CD4-positive, alpha-beta T cell treated with Interleukin-2 at 100 ng/mL for 4 hours (primary cell): ENCODE results near the gene TFAP2A.

Experiments used
- DNase-seq: peaks from one replicate; pipeline ENCODE4 v3.0.0-alpha.2; 2020; ENCODE audit warnings: low spot score

TFAP2A gene

DNA sequence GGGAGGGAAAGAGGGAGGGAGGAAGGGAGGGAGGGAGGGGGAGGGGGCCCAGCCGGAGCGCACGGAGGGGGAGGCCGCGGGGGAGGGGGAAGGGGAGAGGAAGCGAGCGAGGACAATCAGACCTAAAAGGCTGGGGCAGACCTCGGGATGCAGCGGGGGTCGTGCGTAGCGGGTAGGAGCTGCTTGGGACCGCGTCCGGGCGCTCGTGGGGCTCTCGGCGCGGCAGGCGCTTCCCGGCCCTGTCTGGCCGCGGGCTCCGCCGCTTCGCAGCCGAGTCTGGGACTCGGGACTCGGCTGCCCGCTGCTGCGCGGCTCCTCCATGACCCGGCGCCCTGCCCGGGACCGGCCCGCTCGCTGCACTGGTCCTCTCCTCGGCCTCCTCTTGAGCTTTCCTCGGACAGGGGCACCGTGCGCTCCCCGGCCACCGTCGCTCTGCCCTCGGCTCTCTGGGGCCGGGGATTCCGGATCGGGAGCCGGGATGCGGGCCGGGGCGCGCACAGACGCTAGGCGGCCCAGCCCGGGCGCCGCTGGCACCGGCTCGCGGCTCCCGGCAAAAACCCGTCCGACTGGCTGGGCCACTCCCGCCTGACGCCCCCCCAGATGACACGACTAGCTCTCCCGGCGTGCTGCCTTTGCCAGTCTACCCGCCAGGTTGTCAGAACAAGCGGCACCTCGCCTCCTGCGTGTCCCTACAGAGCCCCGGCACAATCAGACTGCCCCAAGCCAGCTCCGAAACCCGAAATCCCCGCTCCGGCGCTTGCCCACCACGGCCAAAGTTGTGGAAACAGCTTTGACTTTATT, 2.2 kb downstream of the TFAP2A start:
- DNase-seq: no peak

DNA sequence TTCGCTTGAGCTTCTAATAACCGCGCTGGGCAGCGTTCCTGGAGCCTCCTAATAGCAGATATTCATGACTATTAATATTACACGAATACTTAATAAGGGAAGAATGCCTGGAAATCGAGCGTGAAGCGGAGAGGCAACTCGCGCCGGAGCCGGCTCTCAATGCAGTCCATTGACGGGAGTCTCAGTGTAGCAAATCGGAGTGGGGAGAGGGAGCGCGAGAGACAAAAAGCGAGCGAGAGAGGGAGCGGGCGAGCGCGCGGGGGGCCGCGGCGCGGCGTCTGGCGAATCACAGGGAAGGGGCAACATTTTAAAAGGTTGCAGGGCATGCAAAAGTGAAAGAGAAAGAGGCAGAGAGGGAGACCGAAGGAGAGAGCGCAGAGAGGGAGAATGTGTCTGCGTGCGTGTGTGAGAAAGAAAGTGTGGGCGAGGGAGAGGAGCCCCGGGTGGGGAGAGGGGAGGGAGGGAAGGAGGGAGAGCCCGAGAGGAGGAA, 2.9 kb downstream of the TFAP2A start:
- DNase-seq: peak; percentile 33

DNA sequence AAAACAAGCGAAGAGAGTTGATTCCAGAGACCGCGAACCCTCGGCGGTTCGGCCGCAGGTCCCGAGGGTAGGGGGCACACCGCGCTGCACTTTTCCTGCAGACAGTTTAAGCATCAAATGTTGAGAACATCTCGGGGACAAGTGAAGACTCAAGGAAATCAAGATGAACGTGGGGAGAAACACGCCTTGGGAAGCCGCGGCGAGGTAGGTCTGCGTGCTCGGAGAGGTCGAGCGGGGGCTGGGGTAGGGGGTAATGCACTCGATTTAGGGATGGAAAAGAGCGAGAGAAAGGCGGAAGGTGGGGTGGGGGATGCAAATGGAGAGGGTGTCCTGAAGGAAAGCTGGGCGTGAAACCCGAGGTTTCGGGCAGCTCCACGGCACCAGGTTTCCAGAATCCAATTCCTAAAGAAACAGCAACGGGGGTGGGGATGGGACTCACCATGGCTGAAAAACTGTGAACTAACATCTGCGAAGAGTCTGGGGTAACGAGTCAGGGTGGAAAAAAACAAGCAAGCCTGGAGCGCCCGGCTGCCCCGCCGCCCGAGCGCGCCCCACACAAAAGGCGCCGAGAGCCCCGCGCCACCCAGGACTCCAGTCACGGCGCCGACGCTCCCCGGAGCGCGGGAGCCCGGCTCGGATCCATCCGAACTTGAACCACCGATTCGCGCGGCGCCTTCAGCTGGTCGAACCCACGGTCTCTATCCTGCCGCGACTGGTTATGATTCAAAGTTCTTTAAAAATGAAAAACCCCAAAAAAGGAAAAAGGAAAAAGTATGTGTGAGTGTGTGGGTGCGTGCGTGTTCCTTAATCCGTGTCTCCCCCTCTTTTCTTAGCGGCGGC, 3.5 kb downstream of the TFAP2A start:
- DNase-seq: no peak

DNA sequence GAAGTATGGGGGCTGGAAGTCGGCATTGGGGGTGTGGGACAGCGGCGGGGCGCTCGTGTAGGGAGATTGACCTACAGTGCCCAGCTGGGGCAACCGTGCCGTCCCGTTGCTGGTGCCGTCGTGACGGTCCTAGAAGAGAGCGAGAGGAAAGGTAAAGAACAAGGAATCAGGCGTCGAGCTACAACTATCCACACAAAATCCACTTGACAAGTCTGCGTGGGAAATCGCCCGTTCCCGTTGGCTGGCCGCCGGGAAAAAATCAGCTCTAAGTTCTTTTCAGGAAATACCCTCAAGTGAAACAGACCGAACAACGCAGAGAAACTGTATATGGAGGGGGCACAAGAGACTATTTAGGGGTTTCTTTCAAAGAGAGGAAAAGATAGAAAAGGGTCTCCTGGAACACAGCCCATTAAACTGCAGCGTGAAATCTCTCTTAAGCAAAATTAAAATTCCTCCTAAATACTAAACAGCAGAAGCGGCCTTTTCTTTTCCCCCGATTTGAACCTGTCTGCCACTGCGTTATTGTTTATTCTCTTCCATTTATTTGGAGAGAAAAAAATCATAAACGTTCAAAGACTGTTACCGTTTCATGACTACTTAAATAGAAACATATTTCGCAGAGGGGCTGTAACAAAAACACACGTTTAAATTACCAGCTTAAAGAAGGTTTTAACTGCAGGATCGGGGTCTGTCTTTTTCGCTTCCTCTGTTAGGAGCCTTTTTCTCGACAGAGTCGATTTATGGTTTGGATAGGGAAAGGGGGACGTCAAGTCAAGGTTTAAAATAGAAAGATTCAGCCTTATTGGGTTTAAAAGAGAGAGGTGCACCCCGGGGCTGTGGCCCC, 4.4 kb downstream of the TFAP2A start:
- DNase-seq: no peak

DNA sequence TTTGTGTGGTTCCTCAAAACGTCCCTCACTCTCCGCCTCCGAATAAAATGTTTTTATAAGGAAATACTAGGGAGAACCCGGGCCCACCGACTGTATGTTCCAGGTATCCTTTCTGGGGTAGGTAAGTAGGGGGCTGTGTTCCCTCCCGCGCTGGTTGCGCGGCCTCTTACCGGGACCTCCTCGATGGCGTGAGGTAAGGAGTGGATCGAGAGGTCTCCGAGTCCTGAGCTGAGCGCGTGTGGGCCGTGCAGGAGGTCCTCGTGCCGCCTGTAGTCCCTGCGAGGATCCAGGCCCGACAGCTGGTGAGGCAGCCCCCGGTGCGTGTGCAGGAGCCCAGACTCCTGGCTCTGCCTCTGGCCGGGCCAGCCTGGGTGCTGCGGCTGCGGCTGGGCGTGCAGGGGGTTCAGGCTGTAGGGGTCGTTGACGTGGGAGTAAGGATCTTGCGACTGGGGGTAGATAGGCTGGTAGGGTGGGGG, 5.1 kb downstream of the TFAP2A start:
- no peak for DNase-seq

DNA sequence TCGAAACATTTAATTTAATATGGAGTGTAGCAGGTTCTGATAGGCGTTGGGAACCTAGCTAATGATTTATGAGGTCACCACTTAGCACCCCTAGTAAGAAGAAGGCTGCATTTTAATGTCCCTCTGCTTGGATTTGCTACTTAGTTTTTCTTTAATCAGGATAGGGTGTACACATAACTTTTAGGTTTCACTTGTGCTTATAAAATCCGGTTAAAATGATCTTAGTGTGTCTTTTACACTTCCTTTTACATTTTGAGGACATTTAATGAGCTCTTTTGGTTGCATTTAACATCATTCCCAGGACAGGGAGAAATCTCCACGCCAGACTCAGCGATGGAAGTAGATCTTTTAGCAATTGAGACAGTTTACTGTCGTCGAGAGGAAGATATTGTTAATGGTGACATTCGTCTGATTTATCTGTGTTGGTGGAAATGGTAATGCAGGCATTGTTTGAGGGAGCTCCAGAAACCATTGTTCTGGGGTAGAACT, 5.6 kb downstream of the TFAP2A start:
- DNase-seq: no peak

DNA sequence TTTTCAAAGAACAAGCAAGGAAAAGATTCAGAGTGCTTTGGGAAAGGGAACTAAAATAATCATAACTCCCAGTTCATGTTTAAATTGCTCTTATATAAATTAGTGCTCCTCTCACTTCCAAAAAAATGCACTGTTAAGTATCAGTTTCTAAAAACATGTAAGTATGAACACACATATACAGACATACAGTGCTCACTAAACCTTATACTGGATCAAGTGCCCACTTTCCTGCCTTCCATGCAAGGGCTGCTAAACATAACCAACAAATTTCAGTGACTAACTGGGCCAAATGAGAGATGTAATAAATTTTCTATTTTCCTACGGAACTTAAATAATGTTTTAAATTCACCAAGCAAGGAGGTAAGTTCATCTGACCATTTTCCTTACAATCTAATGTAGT, 6.4 kb downstream of the TFAP2A start:
- no peak for DNase-seq

DNA sequence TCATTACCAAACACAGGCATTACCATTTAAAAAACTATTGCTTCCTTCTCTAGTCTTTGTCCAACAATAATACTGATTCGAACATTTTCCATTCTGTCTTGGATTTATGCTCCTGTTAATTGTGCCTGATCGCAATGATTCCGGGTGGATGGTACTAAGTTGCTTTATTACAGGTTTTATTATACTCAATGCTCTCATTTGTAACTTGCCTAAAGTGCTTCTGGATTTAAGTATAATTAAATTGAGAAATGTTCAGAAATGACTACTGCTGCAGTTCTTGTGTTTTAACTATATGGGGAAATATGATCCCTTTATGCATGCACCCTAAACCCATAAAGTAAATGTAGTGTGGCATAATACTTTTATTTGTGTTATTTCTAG, 7.2 kb downstream of the TFAP2A start:
- DNase-seq: no peak

DNA sequence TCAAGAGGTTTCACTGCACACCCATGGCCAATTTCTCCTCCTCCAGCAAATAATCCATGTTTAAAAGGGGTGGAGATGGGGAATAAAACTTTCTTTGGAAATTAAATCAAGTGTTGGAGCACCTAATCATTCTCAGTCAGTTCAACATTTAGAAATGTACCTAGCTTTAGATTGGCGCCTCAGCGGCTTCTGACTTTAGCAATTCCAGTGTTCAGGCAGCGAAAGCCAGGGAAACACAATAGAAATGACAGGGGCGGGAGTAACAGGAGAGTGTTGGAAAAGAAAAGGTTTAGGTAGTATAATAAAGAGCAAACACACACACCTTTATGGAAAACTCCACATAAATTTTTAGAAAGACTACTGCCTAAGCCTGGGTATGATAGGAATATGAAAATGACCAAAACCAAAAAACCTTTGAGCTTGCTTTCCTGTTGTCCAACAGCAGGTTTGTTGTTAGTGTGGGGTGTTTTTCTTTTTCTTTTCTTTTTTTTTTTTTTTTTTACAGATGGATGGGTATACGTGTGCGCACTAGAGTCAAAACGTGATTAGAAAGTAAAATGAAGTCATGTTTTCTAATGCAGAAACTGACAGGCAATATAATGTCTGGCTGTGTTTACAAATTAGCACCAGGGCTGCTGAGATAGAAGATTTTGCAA, 7.7 kb downstream of the TFAP2A start:
- no peak for DNase-seq

DNA sequence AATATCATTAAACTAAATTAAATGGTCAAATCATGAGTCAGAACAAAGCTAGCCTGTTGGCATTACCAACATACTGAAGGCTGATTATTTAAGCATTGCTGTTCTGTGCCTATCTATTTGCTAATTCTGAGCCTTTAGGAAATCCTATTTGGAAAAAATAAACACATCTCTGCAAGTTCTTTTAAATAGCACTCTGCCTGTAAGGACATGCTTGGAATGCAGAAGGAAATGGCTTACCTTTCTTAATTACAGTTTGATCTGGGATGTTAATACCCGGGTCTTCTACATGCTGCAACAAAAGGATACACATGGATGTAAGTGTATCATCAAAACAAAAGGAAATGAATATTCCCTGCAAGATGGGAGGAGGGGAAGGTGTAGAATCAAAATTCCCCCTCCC, 8.3 kb downstream of the TFAP2A start:
- no peak for DNase-seq

DNA sequence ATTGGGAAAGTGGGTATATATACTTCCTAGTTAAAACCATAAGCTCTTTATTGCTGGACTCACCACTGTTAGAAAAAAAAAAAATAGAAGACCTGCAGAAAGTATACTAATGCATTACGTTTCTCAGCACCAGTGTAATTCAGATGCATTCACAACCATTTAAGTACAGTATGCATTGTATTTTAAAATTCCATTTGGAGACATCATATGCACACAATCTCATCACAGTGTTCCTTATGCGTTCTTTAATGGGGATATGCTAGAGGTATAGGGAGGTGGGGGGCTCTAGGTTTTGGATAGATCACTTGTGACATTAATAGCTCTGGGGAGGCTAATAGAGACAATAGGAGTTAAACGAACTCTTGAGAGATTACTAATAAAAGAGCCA, 9.4 kb downstream of the TFAP2A start:
- DNase-seq: no peak

DNA sequence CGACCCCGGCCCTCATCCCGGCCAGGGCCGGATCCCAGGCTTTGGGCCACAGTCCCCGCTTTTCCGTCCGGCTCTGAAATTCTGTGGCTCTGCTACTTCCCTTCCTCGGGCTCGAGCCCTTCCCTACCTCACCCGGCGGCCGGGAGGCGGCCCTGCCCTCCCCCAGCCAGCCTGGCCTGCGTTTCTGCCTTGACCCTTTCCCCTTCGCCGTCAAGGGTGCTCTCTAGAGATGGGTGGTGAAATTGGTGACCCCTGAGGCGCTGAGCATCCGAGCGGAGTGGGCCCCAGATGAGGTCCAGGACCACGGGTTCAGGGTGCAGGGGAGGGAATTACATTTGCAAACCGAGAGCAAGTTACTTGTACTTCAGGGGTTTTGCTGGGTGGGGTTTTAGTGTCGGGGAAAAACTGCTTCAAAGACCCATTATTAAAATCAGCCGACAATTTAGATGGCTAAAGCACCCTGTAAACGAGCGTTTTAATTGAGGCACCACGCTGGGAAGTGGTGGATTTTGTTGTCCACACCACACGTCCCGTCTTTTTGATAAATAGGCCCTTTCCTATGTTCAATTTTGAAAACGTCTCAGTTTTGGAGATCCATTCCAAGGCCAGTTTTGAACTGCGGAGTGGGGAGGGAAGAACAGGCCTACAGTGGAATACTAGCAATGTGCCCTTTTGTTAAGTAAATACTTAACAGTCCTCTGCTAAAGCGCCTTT, 9.9 kb downstream of the TFAP2A start:
- DNase-seq: no peak

DNA sequence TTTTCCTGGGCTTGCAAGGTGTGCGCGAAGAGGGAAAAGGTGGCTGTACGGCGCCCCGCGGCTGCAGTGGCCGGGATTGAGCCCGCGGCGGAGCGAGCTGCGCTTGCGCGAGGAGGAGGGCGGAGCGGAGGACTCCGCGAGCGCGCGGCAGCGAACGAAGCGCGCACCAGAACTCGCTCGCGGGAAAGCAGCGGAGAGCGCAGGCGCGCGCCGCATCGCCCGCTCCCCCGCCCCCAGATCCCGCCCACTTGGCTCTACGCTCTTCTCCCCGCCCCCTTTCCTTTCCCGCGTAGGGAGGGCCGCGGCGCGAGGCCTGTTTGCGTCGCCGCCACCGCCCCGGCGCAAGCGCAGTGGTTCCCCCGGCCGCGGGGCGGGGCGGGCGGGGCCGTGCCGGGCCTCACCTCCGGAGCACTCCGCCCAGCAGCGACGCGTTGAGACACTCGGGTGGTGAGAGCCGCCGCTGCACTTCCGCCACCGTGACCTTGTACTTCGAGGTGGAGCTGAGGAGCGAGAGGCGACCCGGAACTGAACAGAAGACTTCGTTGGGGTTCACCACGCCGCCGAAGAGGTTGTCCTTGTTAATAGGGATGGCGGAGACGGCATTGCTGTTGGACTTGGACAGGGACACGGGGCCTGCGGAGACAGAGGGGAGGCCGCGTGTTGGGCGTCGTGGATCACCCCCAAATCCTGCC, 10.6 kb downstream of the TFAP2A start:
- DNase-seq: peak; percentile 73

DNA sequence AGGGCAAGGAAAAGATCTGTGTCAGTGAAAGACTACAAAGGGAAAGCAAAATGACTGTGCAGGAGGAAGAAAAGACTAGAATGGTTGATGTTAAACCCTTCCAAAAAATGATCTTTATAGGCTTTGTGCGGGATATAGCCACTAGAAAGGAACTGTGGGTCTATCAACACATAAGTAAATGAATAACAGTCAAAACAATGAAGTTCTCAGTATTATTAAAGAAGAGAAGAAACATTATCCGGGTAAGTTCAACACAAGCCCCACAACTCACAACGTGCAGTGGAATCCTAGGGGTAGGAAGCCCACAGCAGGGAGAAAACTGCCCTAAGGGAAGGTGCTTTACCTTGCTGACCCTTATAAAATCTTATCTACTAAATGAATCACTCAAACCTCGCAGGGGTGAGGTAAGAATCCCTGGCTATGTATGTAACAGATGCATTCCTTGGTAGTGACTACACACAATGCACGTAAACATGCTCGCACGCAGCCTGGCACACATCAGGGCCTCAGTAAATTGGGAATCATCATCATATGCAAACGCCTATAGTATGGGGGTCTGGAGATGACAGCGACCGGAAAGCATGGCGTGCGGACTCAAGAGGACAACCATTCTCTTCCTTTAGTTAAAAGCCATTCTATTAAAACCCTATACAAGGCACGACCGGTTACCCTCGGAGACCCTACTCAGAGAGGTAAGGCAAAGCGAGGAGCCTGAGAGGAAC, 11.3 kb downstream of the TFAP2A start:
- no peak for DNase-seq

DNA sequence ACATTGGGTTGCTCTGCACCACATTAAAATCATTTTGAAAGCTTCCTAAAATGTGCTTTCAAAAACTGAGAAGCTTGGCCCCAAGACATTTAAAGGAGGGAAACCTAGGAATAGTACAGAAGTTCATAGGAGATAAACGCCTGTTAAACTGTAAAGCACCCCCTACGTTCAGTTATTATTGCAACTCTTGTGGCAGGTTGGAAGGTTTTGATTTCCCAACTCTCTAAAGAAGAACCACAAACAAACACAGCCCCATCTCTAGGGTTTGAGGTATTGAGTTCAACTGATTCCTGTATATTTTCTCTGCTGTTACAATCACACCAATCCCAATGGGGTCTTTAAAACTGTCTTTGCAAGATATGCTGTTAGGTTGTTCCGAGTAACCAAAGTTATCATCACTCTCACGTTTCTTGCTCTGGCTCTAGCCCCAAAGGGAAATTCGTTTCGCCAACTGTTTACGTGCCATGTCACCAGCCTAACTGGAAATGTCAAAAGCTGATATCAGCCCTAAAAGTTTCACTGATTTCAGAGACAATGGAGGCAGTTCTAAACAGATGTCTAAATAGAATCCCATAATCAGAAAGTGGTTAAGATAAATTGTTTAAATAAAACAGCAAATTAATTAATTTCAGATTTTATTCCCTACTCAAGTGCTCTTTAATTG, 12.1 kb downstream of the TFAP2A start:
- DNase-seq: no peak

DNA sequence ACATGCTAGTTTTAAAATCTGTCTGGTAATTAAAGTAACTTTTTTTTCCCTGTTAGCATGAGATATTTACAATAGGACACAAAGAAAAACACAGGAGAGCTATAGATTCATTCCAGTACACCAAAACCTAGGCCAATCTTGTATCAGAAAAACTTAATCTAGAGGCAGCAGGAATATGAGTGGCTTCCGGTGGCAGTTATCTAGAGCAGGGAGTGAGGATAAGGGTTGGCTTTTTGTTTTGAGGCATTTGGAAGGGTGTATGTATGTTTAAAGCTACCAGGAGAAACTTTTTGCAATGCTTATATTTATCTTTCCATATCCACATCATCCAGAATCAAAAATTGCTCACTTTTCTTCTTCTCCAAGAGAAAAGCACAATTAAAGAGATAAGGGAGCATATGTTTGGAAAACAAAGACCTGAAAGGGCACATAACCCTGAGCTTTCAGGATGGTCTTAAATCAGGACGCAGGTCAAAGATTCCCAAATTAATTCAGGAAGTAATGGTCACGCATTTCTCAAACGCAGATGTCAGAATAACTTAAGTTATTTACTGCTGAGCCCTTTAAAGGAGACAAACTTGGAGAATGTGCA, 13.1 kb downstream of the TFAP2A start:
- no peak for DNase-seq

DNA sequence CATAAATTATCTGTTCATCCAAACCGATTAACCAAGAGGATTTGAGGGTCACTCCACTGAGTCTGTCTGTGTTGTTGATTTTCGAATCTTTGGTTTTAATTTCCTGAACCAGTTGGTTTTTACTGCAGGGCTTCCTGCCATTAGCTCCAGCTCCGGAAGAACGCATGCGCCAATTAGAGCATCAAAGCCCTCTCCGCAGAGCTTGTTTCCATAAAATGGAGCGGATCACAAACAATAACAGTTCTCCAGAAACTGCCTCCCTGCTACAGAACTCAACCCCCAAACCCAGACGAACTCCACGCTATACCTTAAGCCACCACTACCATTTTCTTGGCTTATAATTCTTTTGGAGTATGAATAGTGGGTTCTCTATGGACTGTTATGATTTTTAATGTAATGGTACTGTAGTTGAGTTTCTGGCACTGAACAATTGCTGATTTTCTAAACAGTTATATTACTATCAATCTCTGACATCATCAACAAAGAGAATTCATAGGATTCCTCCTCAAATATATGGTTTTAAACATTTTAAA, 13.8 kb downstream of the TFAP2A start:
- no peak for DNase-seq

DNA sequence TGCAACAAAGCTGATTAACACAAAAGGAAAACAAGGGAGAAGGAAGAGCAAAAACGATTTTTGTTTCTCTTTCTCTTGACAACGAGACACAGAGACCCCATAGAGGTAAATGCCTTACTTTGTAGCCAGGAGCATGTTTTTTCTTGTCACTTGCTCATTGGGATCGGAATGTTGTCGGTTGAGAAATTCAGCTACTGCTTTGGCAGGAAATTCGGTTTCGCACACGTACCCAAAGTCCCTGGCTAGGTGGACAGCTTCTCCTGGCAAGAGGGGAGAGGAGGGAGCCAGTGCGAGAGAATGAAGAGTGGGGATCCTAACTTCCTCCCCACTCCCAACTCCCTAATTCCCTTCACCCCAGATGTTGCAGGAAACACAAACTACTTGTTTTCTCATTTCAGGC, 14.5 kb downstream of the TFAP2A start:
- no peak for DNase-seq
